GM23338 (cell line): ENCODE measurements around the gene CD38. TPM values are rescaled to one million over a fixed set of nuclear protein-coding genes. Genes with fewer than 3 reads are reported as not detected.

Experiments
- ATAC-seq: fragments of 200-7000 bp; cut with Tn5 transposase; 3 replicates; pipeline ENCODE4 v1.9.1; 2020
- DNase-seq: peaks from one replicate; pipeline ENCODE4 v3.0.0-alpha.2; 2015; ENCODE audit warnings: low spot score
- H2AFZ ChIP-seq: fragments of 200-600 bp; sonication (generic); 2 replicates; pipeline ENCODE4 v1.8.0; 2016; ENCODE audit warnings: antibody characterized with exemption, mild to moderate bottlenecking, moderate library complexity
- H3F3A ChIP-seq: fragments of 200-600 bp; sonication (generic); replicated peaks from 2 replicates; pipeline ENCODE4 v1.8.0; 2017; ENCODE audit warnings: antibody characterized with exemption, mixed run types, low read depth
- H3K27ac ChIP-seq: fragments of 200-600 bp; sonication (generic); 2 replicates; pipeline ENCODE4 v1.6.1; 2016; ENCODE audit warnings: low read depth
- H3K27me3 ChIP-seq: fragments of 200-600 bp; sonication (generic); 2 replicates; pipeline ENCODE4 v1.8.0; 2016; ENCODE audit warnings: mild to moderate bottlenecking, mixed run types, moderate library complexity; ENCODE audit not compliant: insufficient read depth
- H3K36me3 ChIP-seq: fragments of 200-600 bp; sonication (generic); 2 replicates; pipeline ENCODE4 v1.8.0; 2016; ENCODE audit warnings: mild to moderate bottlenecking; ENCODE audit not compliant: insufficient read depth
- H3K4me1 ChIP-seq: fragments of 200-600 bp; sonication (generic); 2 replicates; pipeline ENCODE4 v1.8.0; 2016; ENCODE audit warnings: mild to moderate bottlenecking, moderate library complexity; ENCODE audit not compliant: insufficient read depth
- H3K4me2 ChIP-seq: fragments of 200-600 bp; sonication (generic); 2 replicates; pipeline ENCODE4 v1.7.1; 2017; ENCODE audit warnings: mixed run types
- H3K4me3 ChIP-seq: fragments of 200-600 bp; sonication (generic); 2 replicates; pipeline ENCODE4 v1.6.1; 2016; ENCODE audit warnings: mixed run types
- H3K79me2 ChIP-seq: fragments of 200-600 bp; sonication (generic); replicated peaks from 2 replicates; pipeline ENCODE4 v1.8.0; 2017; ENCODE audit warnings: mild to moderate bottlenecking; ENCODE audit not compliant: insufficient read depth
- H3K9me2 ChIP-seq: fragments of 200-600 bp; sonication (generic); 2 replicates; pipeline ENCODE4 v1.8.0; 2017; ENCODE audit not compliant: insufficient read depth
- H4K20me1 ChIP-seq: fragments of 200-600 bp; sonication (generic); replicated peaks from 2 replicates; pipeline ENCODE4 v1.8.0; 2017; ENCODE audit warnings: mild to moderate bottlenecking; ENCODE audit not compliant: insufficient read depth
- H3K27ac Mint-ChIP-seq: 2 replicates; pipeline ENCODE4 v1.8.0; 2020; ENCODE audit warnings: inconsistent platforms, mild to moderate bottlenecking, moderate library complexity, mixed read lengths
- H3K27me3 Mint-ChIP-seq: 3 replicates; pipeline ENCODE4 v1.8.0; 2022; ENCODE audit warnings: low read depth, mild to moderate bottlenecking, moderate library complexity, mixed read lengths, inconsistent platforms; ENCODE audit not compliant: insufficient read depth, poor library complexity
- H3K36me3 Mint-ChIP-seq: 3 replicates; pipeline ENCODE4 v1.8.0; 2021; ENCODE audit warnings: low read depth, mild to moderate bottlenecking, inconsistent platforms, moderate library complexity, mixed read lengths
- H3K4me1 Mint-ChIP-seq: 3 replicates; pipeline ENCODE4 v1.8.0; 2020; ENCODE audit warnings: mild to moderate bottlenecking, inconsistent platforms, mixed read lengths
- H3K4me3 Mint-ChIP-seq: 3 replicates; pipeline ENCODE4 v1.8.0; 2021; ENCODE audit warnings: moderate library complexity, mild to moderate bottlenecking, inconsistent platforms, mixed read lengths
- H3K9me3 Mint-ChIP-seq: 3 replicates; pipeline ENCODE4 v1.8.0; 2020; ENCODE audit warnings: moderate library complexity, mild to moderate bottlenecking, inconsistent platforms, mixed read lengths
- CREB1 ChIP-seq: fragments of 250-450 bp; sonication (Bioruptor Pico); IDR thresholded peaks from 2 replicates; pipeline ENCODE4 v1.5.0; 2020; ENCODE audit warnings: low read depth, mild to moderate bottlenecking, moderate library complexity
- CTCF ChIP-seq, 2 experiments: fragments of 200-600 bp in 1 of 2; sonication (generic) in 1 of 2; conservative IDR thresholded peaks; 2 replicates each; pipeline versions ENCODE4 v1.5.1 to v1.6.1; 2016 to 2017; ENCODE audit warnings: antibody characterized with exemption in 2 of 2, low read depth in 2 of 2, mild to moderate bottlenecking in 2 of 2, moderate library complexity in 1 of 2
- ETS1 ChIP-seq: IDR thresholded peaks from 2 replicates; pipeline ENCODE4 v1.6.1; 2016; ENCODE audit warnings: antibody characterized with exemption
- EZH2 ChIP-seq: fragments of 200-600 bp; sonication (generic); IDR thresholded peaks from one replicate; pipeline ENCODE4 v1.8.0; 2017; ENCODE audit warnings: antibody characterized with exemption, mild to moderate bottlenecking, low read depth; ENCODE audit not compliant: unreplicated experiment
- EZH2phosphoT487 ChIP-seq: fragments of 200-600 bp; sonication (generic); IDR thresholded peaks from one replicate; pipeline ENCODE4 v1.8.1; 2018; ENCODE audit warnings: antibody characterized with exemption; ENCODE audit not compliant: unreplicated experiment
- JUNB ChIP-seq: IDR thresholded peaks from one replicate; pipeline ENCODE4 v1.6.1; 2016; ENCODE audit warnings: antibody characterized with exemption; ENCODE audit not compliant: unreplicated experiment
- NANOG ChIP-seq: IDR thresholded peaks from 2 replicates; pipeline ENCODE4 v1.6.1; 2016; ENCODE audit warnings: antibody characterized with exemption, borderline replicate concordance
- POLR2AphosphoS5 ChIP-seq: IDR thresholded peaks from 2 replicates; pipeline ENCODE4 v1.6.1; 2016; ENCODE audit warnings: antibody characterized with exemption, low read depth
- REST ChIP-seq: IDR thresholded peaks from one replicate; pipeline ENCODE4 v1.6.1; 2018; ENCODE audit warnings: antibody characterized with exemption; ENCODE audit not compliant: unreplicated experiment
- STAT1 ChIP-seq: IDR thresholded peaks from one replicate; pipeline ENCODE4 v1.6.1; 2016; ENCODE audit warnings: antibody characterized with exemption; ENCODE audit not compliant: unreplicated experiment
- ZNF114 ChIP-seq: fragments of 250-450 bp; sonication (Bioruptor Pico); IDR thresholded peaks from 2 replicates; pipeline ENCODE4 v1.5.0; 2020; ENCODE audit warnings: mild to moderate bottlenecking, moderate library complexity
- ZNF331 ChIP-seq: fragments of 250-450 bp; sonication (Bioruptor Pico); IDR thresholded peaks from 2 replicates; pipeline ENCODE4 v1.5.0; 2020; ENCODE audit warnings: low read depth, mild to moderate bottlenecking, moderate library complexity
- ZNF462 ChIP-seq: fragments of 250-450 bp; sonication (Bioruptor Pico); IDR thresholded peaks from 2 replicates; pipeline ENCODE4 v1.5.0; 2020; ENCODE audit warnings: mild to moderate bottlenecking, moderate library complexity
- polyA plus RNA-seq: library from polyadenylated mRNA; unstranded; fragments of >200 nt; fragmentation: Nextera tagmentation; extraction: Ambion mirVana; gene quantifications from 2 replicates; pipeline ENCODE4 v1.2.1, GENCODE V29; 2016
- total RNA-seq: library from RNA; depleted of rRNA; stranded (reverse); fragments of >200 nt; shearing (Covaris generic); gene quantifications from 2 replicates; pipeline ENCODE4 v1.2.3, GENCODE V29; 2014

Gene CD38
- total and polyA plus RNA-seq, 2 experiments from 2014 or later: 0.17 to 0.24 TPM

GRCh38 chr4:15836362-15836761 is 58.2 kb downstream of the CD38 start:
- Histone ChIP-seq H3K27me3 (no peaks in the 10 kb centered on the region), H2AFZ (no peak overlapping the region), H4K20me1 (no peaks in the 10 kb centered on the region), H3K4me2 (no peak overlapping the region), H3K4me3 (no peak overlapping the region), H3K9me2 (peaks cover 11% of the 10 kb centered on the region), H3F3A (no peaks in the 10 kb centered on the region), H3K79me2 (no peaks in the 10 kb centered on the region), H3K4me1 (0 out of 2 replicates have a peak, but pooled peaks cover 3% of the 10 kb centered on the region), H3K36me3 (no peaks in the 10 kb centered on the region), H3K27ac (no peak overlapping the region)
- H3K27me3 Mint-ChIP-seq: peaks cover 2% of the 10 kb centered on the region
- peaks cover 4% of the 10 kb centered on the region for H3K4me1 Mint-ChIP-seq
- peaks cover 9% of the 10 kb centered on the region for H3K9me3 Mint-ChIP-seq
- peaks cover 10% of the 10 kb centered on the region; the same call in 2 of the 3 replicates for H3K36me3 Mint-ChIP-seq
- DNase-seq (no peak), ATAC-seq (no peak)
- H3K4me3 Mint-ChIP-seq: no peak overlapping the region
- no peak overlapping the region for H3K27ac Mint-ChIP-seq
- TF ChIP-seq EZH2phosphoT487 (no peak), STAT1 (no peak), ZNF331 (CRISPR knock-in tag) (no peak), ETS1 (no peak), ZNF114 (no peak), REST (no peak), CREB1 (CRISPR knock-in tag) (no peak), ZNF462 (CRISPR knock-in tag) (no peak), CTCF (conservative IDR thresholded peaks at IDR 0.05; ENCODE audit: low read depth in 2 of 2) (no peak), JUNB (no peak), POLR2AphosphoS5 (no peak), EZH2 (no peak), NANOG (no peak)
